Activated T-cell treated with anti-CD3 and anti-CD28 coated beads for 1 hour (primary cell): ENCODE measurements around the gene RFESD.
"Not testable (repeated sequence)": the region's sequence is repeated elsewhere in the genome, so short reads cannot be mapped to it uniquely, and the experiment has no call there.

Source experiments
- DNase-seq: peaks from one replicate; pipeline ENCODE4 v3.0.0-alpha.2; 2020; ENCODE audit warnings: low read depth

The RFESD gene

GRCh38 chr5:95628933-95629332 lies 17.6 kb upstream of the RFESD start:
- no peak for DNase-seq

- no peak for DNase-seq
These were observed 16.1 kb upstream of the RFESD start for GRCh38 chr5:95630394-95630917.

GRCh38 chr5:95631255-95631958 lies 15.2 kb upstream of the RFESD start:
- DNase-seq: no peak

- DNase-seq: peak; percentile 43
These were observed 14.4 kb upstream of the RFESD start for GRCh38 chr5:95631991-95632675.

- not testable (repeated sequence) for DNase-seq
These were observed 13.6 kb upstream of the RFESD start for GRCh38 chr5:95632942-95633341.

- DNase-seq: no peak
These were observed 12.9 kb upstream of the RFESD start for GRCh38 chr5:95633671-95634070.

GRCh38 chr5:95634081-95634480 lies 12.5 kb upstream of the RFESD start:
- DNase-seq: no peak

- no peak for DNase-seq
These were observed 7.9 kb upstream of the RFESD start for GRCh38 chr5:95638632-95639031.

GRCh38 chr5:95641741-95642220 lies 4.8 kb upstream of the RFESD start:
- DNase-seq: no peak

GRCh38 chr5:95643152-95643551 lies 3.4 kb upstream of the RFESD start:
- DNase-seq: no peak

GRCh38 chr5:95644351-95645042 lies 2.1 kb upstream of the RFESD start:
- peak; percentile 9 for DNase-seq

- DNase-seq: not testable (repeated sequence)
These were observed 380 bp upstream of the RFESD start for GRCh38 chr5:95646226-95646568.

GRCh38 chr5:95647886-95648860 lies 1.6 kb downstream of the RFESD start:
- DNase-seq: no peak

- no peak for DNase-seq
These were observed 2.7 kb downstream of the RFESD start for GRCh38 chr5:95649274-95649673.

- no peak for DNase-seq
These were observed 3.5 kb downstream of the RFESD start for GRCh38 chr5:95649842-95650620.

- no peak for DNase-seq
These were observed 6.3 kb downstream of the RFESD start for GRCh38 chr5:95652849-95653248.

- no peak for DNase-seq
These were observed 7.6 kb downstream of the RFESD start for GRCh38 chr5:95654196-95654595.

GRCh38 chr5:95655575-95655974 lies 9.0 kb downstream of the RFESD start:
- no peak for DNase-seq

GRCh38 chr5:95660060-95660459 lies 13.5 kb downstream of the RFESD start:
- DNase-seq: no peak

- DNase-seq: no peak
These were observed 16.4 kb downstream of the RFESD start for GRCh38 chr5:95662946-95663345.
